Dendritic cell treated with granulocyte-macrophage colony-stimulating factor and Interleukin-4, amounts not matched to agents 40 ng/mL and 50 ng/mL, for 4 days (primary cell): Measurements from ENCODE around the gene DNM1.
"Not testable (repeated sequence)": the region's sequence is repeated elsewhere in the genome, so short reads cannot be mapped to it uniquely, and the experiment has no call there.

ENCODE experiments used
- H3K27ac Mint-ChIP-seq: one replicate; pipeline ENCODE4 v1.8.0; 2022; ENCODE audit warnings: mild to moderate bottlenecking, mixed read lengths
- H3K27me3 Mint-ChIP-seq: one replicate; pipeline ENCODE4 v1.8.0; 2022; ENCODE audit warnings: mild to moderate bottlenecking, mixed read lengths
- H3K36me3 Mint-ChIP-seq: one replicate; pipeline ENCODE4 v1.8.0; 2022; ENCODE audit warnings: low read depth, mixed read lengths
- H3K4me1 Mint-ChIP-seq: one replicate; pipeline ENCODE4 v1.8.0; 2022; ENCODE audit warnings: low read depth, mixed read lengths
- H3K4me3 Mint-ChIP-seq: one replicate; pipeline ENCODE4 v1.8.0; 2022; ENCODE audit warnings: mild to moderate bottlenecking, moderate library complexity, mixed read lengths
- H3K9me3 Mint-ChIP-seq: one replicate; pipeline ENCODE4 v1.8.0; 2022; ENCODE audit warnings: mixed read lengths
- intact Hi-C: fragments of 100-400 bp; cut with micrococcal nuclease; formaldehyde crosslinking; loops from one replicate; pipeline ENCODE4 v1.15.0; 2022

Gene DNM1

DNA sequence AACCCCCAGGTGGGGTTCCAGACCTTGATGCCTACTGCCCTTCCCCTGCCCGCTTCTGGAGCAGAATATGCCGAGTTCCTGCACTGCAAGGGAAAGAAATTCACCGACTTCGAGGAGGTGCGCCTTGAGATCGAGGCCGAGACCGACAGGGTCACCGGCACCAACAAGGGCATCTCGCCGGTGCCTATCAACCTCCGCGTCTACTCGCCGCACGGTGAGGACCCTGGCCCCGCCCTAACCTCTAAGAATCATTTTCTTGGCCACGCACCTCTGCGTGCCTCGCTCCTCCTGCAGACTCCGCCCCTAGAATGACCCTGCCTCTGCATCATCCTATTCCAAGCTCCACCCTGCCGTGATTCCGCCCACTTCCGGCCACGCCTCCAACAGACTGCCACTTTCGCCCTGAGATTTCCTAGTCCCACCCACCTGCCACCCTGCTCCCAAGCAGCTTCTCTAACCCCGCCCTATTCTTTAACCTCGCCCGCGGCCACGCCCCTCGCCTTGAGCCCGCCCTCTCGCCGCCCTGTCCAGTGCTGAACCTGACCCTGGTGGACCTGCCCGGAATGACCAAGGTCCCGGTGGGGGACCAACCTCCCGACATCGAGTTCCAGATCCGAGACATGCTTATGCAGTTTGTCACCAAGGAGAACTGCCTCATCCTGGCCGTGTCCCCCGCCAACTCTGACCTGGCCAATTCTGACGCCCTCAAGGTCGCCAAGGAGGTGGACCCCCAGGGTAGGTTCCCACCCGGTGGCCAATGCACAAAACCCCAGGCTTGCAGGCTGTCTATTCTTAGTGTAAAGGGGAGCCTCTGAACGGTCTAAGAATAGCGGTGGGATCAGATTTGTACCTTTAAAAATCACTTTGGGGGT lies 15.6 kb downstream of the DNM1 start:
- intact Hi-C loops, result loop anchor here (10.0 kb wide), 1 partner anchor 56 kb away; the partner anchor contains the start of genes GOLGA2 and SWI5
- Mint-ChIP-seq H3K27ac (peak overlapping the region; percentile 97), H3K9me3 (no peaks in the 10 kb centered on the region), H3K4me1 (peaks cover 44% of the 10 kb centered on the region), H3K4me3 (peak overlapping the region; percentile 74), H3K36me3 (peaks cover 55% of the 10 kb centered on the region), H3K27me3 (peaks cover 6% of the 10 kb centered on the region)

DNA sequence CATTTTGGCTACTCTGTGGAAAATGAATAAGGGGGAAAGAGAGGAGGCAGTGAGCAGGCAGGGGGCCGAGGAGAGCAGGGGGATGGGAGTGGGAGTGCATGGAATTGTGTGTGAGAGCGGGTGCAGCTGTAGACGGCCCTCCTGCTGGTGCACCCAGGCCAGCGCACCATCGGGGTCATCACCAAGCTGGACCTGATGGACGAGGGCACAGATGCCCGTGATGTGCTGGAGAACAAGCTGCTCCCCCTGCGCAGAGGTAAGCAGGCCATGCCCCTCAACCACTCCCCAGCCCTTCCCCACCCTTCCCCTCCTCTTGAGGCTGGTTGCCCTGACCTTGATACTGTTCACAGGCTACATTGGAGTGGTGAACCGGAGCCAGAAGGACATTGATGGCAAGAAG lies 16.7 kb downstream of the DNM1 start:
- Mint-ChIP-seq H3K4me1 (peaks cover 40% of the 10 kb centered on the region), H3K36me3 (peaks cover 66% of the 10 kb centered on the region), H3K27ac (no peak overlapping the region), H3K4me3 (no peak overlapping the region), H3K27me3 (peaks cover 1% of the 10 kb centered on the region), H3K9me3 (no peaks in the 10 kb centered on the region)
- intact Hi-C loops, result loop anchor here (10.0 kb wide), 1 partner anchor 55 kb away; the partner anchor contains the start of genes GOLGA2 and SWI5

DNA sequence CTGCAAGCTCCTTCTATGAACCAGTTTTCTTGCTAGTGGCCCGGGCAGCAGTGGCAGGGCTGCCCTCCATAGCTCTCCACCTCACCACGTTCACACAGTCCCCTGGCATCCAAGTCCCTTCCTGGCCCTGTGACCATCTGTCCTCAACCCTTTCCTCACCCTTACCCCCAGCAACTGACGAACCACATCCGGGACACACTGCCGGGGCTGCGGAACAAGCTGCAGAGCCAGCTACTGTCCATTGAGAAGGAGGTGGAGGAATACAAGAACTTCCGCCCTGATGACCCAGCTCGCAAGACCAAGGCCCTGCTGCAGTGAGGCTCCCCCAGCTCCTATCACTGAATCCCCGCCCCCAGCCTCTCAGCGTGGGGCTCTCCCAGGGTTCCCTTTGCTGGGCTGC lies 18.8 kb downstream of the DNM1 start:
- Mint-ChIP-seq H3K27me3 (peaks cover 2% of the 10 kb centered on the region), H3K27ac (no peak overlapping the region), H3K4me1 (peaks cover 45% of the 10 kb centered on the region), H3K36me3 (peaks cover 79% of the 10 kb centered on the region), H3K4me3 (no peak overlapping the region), H3K9me3 (no peaks in the 10 kb centered on the region)
- intact Hi-C loops, result no loop called here

DNA sequence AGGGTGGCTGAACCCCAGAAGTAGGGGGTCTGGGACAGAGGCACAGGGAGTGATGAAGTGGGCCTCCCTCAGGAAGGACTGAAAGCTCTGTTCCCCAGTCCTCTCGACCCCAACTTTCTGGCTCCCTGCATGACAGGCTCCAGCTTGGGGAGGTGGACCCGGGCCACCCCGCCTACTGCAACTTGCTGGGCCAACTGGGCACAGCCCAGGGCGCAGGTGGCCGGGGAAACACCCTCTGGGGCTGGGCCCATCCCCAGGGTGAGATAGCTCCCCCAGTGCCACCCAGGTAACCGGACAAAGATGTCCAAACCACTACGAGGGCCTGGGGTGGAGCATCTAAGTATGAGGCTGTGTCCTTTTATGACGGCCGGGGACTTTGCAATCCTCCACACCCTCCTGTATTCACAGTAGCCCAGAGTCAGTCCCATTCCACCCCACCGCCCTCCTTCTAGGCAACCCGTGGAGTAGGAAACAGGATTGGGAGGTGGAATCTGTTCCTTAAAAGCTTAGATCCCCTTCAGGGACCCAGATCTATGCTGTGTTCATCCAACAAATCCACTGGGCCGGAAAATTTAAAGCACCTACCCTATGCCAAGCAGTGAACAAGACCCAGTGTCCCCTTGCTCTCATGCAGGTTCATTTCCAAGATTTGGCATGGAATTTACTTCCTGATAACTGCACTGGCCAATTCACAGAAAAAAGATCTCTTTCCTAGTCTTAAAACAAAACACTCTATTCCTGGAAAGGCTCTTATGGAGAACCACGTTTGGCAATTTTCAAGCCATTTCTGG lies 19.9 kb downstream of the DNM1 start:
- H3K27me3 Mint-ChIP-seq, result peaks cover 2% of the 10 kb centered on the region
- no peak overlapping the region for H3K4me3 Mint-ChIP-seq
- H3K27ac Mint-ChIP-seq, result no peak overlapping the region
- intact Hi-C loops, result no loop called here
- H3K36me3 Mint-ChIP-seq, result peaks cover 79% of the 10 kb centered on the region
- peaks cover 35% of the 10 kb centered on the region for H3K4me1 Mint-ChIP-seq
- H3K9me3 Mint-ChIP-seq, result no peaks in the 10 kb centered on the region

DNA sequence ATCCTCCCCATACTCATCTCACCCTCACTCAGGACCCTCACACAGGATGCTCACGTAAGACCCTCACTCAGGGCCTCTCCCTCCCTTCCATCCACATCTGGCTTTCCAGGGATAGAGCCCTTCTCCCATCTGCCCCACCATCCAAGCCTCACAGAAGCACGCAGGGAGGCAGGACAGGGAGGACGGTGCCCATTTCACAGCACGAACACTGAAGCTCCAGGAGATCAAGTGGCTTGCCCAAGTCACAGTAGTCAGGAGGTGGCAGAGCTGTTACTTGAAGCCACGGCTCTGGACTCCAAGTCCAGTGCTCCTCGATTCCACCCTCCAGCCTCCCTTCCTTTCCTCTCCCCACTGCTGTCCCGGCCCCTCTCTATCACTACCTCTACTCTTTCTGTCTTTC lies 21.7 kb downstream of the DNM1 start:
- no peaks in the 10 kb centered on the region for H3K9me3 Mint-ChIP-seq
- no peak overlapping the region for H3K27ac Mint-ChIP-seq
- H3K4me3 Mint-ChIP-seq, result no peak overlapping the region
- H3K4me1 Mint-ChIP-seq, result peaks cover 24% of the 10 kb centered on the region
- intact Hi-C loops, result no loop called here
- H3K36me3 Mint-ChIP-seq, result peaks cover 62% of the 10 kb centered on the region
- peaks cover 2% of the 10 kb centered on the region for H3K27me3 Mint-ChIP-seq

DNA sequence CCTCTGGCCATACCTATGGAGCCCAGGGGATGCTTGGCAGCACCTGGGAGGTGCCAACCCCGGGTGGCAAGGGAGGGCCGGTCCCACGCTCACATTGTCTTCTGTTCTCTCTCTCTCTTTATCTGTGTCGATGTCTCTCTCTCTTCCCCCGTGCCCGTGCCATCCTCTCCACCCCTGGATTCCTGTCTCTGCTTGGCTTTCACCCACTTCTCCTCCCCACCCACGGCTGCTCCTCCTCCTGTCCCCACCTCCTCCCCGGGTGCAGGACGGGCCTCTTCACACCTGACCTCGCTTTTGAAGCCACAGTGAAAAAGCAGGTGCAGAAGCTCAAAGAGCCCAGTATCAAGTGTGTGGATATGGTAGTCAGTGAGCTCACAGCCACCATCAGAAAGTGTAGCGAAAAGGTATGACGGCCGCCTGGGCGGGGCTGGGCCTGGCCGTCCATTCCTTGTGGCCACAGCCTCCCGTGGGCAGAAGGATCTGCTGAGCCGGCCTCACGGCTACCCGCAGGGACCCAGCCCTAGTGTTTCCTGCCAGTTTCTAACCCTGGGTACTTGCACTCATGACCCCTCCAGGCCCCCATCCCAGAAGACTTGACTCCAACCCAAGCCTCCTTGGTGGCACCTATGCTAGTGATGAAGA lies 22.7 kb downstream of the DNM1 start:
- intact Hi-C loops, result no loop called here
- no peaks in the 10 kb centered on the region for H3K9me3 Mint-ChIP-seq
- H3K27ac Mint-ChIP-seq, result no peak overlapping the region
- H3K4me1 Mint-ChIP-seq, result peaks cover 24% of the 10 kb centered on the region
- peaks cover 52% of the 10 kb centered on the region for H3K36me3 Mint-ChIP-seq
- H3K4me3 Mint-ChIP-seq, result no peak overlapping the region
- peaks cover 2% of the 10 kb centered on the region for H3K27me3 Mint-ChIP-seq

DNA sequence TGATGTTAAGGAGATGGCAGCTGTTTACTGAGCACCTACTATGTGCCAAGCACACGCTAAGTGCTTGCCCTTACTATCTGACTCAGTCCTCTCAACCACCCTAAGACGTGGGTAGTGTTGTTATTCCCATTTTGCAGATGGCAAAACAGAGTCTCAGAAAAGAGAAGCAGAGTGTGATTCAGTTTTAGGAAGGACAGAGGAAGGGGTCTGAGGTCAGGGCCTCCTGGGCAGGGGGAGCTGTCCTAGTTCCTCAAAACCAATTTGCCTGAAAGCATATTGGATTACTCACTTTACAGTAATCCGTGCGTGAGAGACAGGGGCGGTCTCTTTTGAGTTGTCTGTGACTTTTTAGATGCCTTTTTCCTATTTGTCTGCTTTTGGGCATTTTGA lies 23.2 kb downstream of the DNM1 start:
- Mint-ChIP-seq H3K9me3 (no peaks in the 10 kb centered on the region), H3K36me3 (peaks cover 47% of the 10 kb centered on the region), H3K4me3 (no peak overlapping the region), H3K27me3 (peaks cover 2% of the 10 kb centered on the region), H3K4me1 (peaks cover 24% of the 10 kb centered on the region), H3K27ac (no peak overlapping the region)
- intact Hi-C loops, result no loop called here

DNA sequence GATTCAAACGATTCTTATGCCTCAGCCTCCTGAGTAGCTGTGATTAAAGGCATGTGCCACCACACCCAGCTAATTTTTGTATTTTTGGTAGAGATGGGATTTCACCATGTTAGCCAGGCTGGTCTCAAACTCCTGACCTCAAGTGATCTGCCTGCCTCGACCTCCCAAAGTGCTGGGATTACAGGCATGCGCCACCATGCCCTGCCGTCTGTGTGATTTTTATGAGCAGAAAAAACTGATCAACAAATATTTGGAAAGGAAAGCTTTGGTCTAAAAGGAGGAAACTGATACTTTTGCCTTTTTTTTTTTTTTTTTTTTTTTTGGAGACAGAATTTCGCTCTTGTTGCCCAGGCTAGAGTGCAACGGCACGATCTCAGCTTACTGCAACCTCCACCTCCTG lies 27.7 kb downstream of the DNM1 start:
- not testable (repeated sequence) for H3K27ac Mint-ChIP-seq

DNA sequence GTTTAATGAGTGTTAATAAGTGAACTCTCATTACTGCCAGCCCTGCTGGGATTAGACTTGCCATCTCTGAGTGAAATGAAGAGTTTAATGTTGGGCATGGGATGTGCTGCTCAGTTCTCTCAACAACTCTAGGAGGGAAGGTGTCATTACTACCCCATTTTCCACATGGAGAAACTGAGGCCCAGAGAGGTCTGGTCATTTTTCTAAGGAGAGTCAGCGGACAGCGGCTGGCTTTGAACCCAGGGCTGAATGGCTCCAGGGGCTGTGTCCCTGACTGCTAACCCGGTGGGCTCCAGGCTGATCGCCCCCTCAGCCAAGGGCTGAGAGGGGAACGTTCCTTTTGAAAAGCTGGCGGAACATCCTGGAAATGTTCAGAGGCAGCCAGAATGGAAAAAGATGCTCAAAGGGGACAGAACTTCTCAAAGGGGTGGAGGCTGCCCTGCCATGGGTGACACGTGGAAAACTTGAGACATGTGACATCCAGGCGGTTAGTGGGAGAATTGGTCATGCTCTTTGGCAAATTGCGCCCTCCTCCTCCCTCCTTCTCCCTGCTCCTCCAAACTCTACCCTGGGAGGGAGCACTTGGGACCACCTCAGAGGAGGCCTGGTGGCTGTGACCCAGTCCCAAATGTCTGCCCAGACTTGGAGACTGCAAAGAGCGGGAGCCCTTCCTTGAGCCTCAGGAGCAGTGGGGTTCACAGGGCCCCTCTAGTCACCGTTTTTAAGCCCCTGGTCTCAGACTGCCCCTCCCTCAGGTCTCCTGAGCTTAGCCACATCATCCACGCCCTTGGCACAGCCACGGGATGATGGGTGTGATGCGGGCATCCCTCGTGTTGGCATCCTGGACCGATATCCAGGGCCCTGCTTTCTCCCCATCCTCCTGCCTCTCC lies 28.7 kb downstream of the DNM1 start:
- no peak overlapping the region for H3K27ac Mint-ChIP-seq
- peaks cover 7% of the 10 kb centered on the region for H3K36me3 Mint-ChIP-seq
- no peaks in the 10 kb centered on the region for H3K27me3 Mint-ChIP-seq
- H3K4me1 Mint-ChIP-seq, result no peaks in the 10 kb centered on the region
- intact Hi-C loops, result no loop called here
- no peak overlapping the region for H3K4me3 Mint-ChIP-seq
- H3K9me3 Mint-ChIP-seq, result no peaks in the 10 kb centered on the region

More for the DNA sequence above, 27.7 kb downstream of the DNM1 start:
- H3K4me1 Mint-ChIP-seq, H3K4me3 Mint-ChIP-seq, H3K27me3 Mint-ChIP-seq, H3K9me3 Mint-ChIP-seq, H3K36me3 Mint-ChIP-seq, intact Hi-C loops: not testable (repeated sequence)

DNA sequence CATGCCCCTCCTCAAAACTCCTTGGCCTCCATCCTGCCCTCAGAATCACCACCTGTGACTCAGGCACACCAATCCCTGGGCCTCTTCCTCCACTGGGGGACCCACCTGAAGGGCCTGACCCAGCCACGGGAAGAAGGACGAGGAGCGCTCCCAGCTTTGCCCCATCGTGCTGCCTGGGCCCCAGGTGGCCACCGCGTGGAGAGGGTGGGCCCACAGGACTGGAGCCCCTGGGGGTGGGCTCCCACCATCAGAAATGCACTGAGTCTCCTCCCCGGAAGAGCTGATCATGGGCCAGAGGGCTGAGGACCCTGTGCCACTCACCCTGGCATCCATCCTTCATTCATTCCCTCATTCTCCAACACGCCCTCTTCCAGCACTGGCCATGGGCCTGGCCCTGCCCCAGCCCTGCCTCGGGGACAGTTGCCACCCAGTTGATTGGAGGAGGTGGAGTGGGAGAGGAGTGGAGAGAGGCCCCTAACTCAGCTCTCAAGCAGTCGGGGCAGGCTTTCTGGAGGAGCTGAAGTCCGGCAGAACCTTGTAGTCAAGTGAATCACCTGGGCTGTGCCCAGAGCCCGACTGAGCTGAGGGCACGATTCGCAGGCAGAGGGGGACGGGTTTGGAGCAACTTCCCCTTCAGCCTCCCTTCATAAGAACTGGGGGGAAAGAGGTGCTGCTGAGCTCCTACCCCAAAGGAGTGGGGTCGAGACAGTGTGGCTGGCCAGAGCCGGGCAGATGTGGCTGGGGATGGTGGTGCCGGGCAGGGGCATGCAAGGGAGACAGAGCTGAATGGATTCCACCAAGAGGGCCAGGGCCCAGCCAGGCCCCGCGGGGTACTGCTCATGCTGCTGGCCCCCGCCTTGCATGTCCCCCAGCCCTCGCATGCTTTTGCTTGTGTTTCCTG lies 29.6 kb downstream of the DNM1 start:
- no peaks in the 10 kb centered on the region for H3K9me3 Mint-ChIP-seq
- no peak overlapping the region for H3K27ac Mint-ChIP-seq
- intact Hi-C loops, result no loop called here
- no peaks in the 10 kb centered on the region for H3K4me1 Mint-ChIP-seq
- H3K36me3 Mint-ChIP-seq, result peaks cover 7% of the 10 kb centered on the region
- no peak overlapping the region for H3K4me3 Mint-ChIP-seq
- no peaks in the 10 kb centered on the region for H3K27me3 Mint-ChIP-seq

DNA sequence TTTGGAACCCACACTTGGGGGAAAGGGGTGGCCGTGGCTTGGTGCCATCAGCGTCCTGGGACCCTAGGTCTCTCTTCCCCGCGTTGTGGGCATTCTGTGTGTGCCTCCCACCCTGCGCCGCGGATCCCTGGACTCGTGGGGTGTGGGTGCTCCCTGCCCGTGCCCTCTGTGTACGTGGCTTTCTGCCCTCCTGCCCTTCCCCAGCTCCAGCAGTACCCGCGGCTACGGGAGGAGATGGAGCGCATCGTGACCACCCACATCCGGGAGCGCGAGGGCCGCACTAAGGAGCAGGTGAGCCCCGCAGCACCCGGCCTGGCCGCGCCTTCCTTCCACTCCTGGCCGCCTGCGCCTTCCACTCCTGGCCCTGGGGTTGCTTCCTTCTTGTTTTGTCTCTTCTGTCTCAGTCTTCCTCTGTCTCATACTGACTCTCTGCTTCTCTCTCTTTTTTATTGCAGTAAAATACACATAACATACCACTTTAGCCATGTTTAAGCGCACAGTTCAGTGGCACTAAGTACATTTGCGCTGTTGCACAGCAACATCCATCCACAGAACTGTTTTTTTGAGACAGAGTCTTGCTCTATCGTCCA lies 30.7 kb downstream of the DNM1 start:
- Mint-ChIP-seq H3K9me3 (no peaks in the 10 kb centered on the region), H3K4me3 (no peak overlapping the region), H3K4me1 (no peaks in the 10 kb centered on the region), H3K36me3 (peaks cover 10% of the 10 kb centered on the region), H3K27me3 (no peaks in the 10 kb centered on the region), H3K27ac (no peak overlapping the region)
- intact Hi-C loops, result no loop called here

DNA sequence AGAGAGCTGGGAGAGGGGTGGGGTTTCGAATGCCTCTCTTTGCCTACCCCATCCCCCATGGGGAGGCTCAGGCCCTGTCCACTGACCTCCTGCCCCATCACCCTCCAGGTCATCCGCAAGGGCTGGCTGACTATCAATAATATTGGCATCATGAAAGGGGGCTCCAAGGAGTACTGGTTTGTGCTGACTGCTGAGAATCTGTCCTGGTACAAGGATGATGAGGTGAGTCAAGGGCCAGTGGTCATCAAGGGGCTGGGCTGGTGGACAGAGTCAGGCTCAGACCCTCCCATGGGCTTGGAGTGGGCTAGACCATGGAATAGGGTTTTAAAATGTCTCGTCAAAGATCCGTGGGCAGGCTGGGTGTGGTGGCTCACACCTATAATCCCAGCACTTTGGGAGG lies 38.9 kb downstream of the DNM1 start:
- intact Hi-C loops, result no loop called here
- no peak overlapping the region for H3K27ac Mint-ChIP-seq
- H3K27me3 Mint-ChIP-seq, result peaks cover 11% of the 10 kb centered on the region
- H3K36me3 Mint-ChIP-seq, result peaks cover 23% of the 10 kb centered on the region
- peaks cover 25% of the 10 kb centered on the region for H3K4me1 Mint-ChIP-seq
- no peak overlapping the region for H3K4me3 Mint-ChIP-seq
- H3K9me3 Mint-ChIP-seq, result no peaks in the 10 kb centered on the region
